Liver (tissue), 9 donors: ENCODE measurements around the gene MAG. TPM values are rescaled to one million over a fixed set of nuclear protein-coding genes. Genes with fewer than 3 reads are reported as not detected.

ENCODE experiments used
- DNase-seq: peaks from one replicate; pipeline ENCODE4 v3.0.0-alpha.2; 2017; ENCODE audit warnings: low spot score
- H3K27ac ChIP-seq, 2 donors: one replicate each; pipeline ENCODE4 v1.7.0; 2013; ENCODE audit warnings: inconsistent platforms in 2 of 2, low read length in 2 of 2, control low read depth in 1 of 2, low read depth in 1 of 2, mild to moderate bottlenecking in 1 of 2
- H3K27me3 ChIP-seq, 4 donors: one replicate each; pipeline versions ENCODE4 v1.6.1 to v1.7.0; 2013; ENCODE audit warnings: low read length in 3 of 4, inconsistent platforms in 1 of 4, mild to moderate bottlenecking in 1 of 4, moderate library complexity in 1 of 4; ENCODE audit not compliant: control insufficient read depth in 4 of 4, insufficient read depth in 4 of 4
- H3K36me3 ChIP-seq, 4 donors: one replicate each; pipeline versions ENCODE4 v1.6.1 to v1.7.0; 2013; ENCODE audit warnings: low read length in 3 of 4, mild to moderate bottlenecking in 3 of 4, low read depth in 1 of 4, moderate library complexity in 1 of 4; ENCODE audit not compliant: control insufficient read depth in 4 of 4, insufficient read depth in 3 of 4
- H3K4me1 ChIP-seq, 4 donors: one replicate each; pipeline versions ENCODE4 v1.6.1 to v1.7.0; 2013; ENCODE audit warnings: low read length in 3 of 4, mild to moderate bottlenecking in 3 of 4, moderate library complexity in 1 of 4; ENCODE audit not compliant: control insufficient read depth in 4 of 4, insufficient read depth in 4 of 4
- H3K4me3 ChIP-seq, 3 donors: one replicate each; pipeline versions ENCODE4 v1.6.1 to v1.7.0; 2013; ENCODE audit warnings: low read length in 3 of 3, control low read depth in 1 of 3, low read depth in 1 of 3, mild to moderate bottlenecking in 1 of 3
- H3K9ac ChIP-seq, 2 donors: one replicate each; pipeline ENCODE4 v1.7.0; 2013; ENCODE audit warnings: low read length in 2 of 2, mild to moderate bottlenecking in 2 of 2, moderate library complexity in 2 of 2, control low read depth in 1 of 2, low read depth in 1 of 2
- H3K9me3 ChIP-seq, 4 donors: one replicate each; pipeline versions ENCODE4 v1.6.1 to v1.7.0; 2013; ENCODE audit warnings: low read length in 3 of 4; ENCODE audit not compliant: control insufficient read depth in 4 of 4
- ATF3 ChIP-seq: IDR thresholded peaks from 2 replicates; pipeline ENCODE4 v1.6.1; 2016; ENCODE audit warnings: antibody characterized with exemption
- EGR1 ChIP-seq, 2 donors: IDR thresholded peaks; 2 replicates each; pipeline ENCODE4 v1.6.1; 2016 to 2018; ENCODE audit warnings: antibody characterized with exemption in 2 of 2, low read depth in 2 of 2
- FOXA1 ChIP-seq: IDR thresholded peaks from 2 replicates; pipeline ENCODE4 v1.6.1; 2016; ENCODE audit warnings: antibody characterized with exemption
- FOXA2 ChIP-seq: IDR thresholded peaks from 2 replicates; pipeline ENCODE4 v1.6.1; 2016; ENCODE audit warnings: antibody characterized with exemption
- GABPA ChIP-seq, 2 donors: IDR thresholded peaks in 1 of 2; conservative IDR thresholded peaks in 1 of 2; 2 replicates each; pipeline ENCODE4 v1.6.1; 2016; ENCODE audit warnings: antibody characterized with exemption in 2 of 2, mild to moderate bottlenecking in 1 of 2, moderate library complexity in 1 of 2
- HNF4G ChIP-seq: IDR thresholded peaks from 2 replicates; pipeline ENCODE4 v1.6.1; 2016; ENCODE audit warnings: antibody characterized with exemption
- JUND ChIP-seq, 2 donors: IDR thresholded peaks; 2 replicates each; pipeline ENCODE4 v1.6.1; 2016; ENCODE audit warnings: antibody characterized with exemption in 2 of 2
- MAX ChIP-seq: IDR thresholded peaks from 2 replicates; pipeline ENCODE4 v1.6.1; 2016; ENCODE audit warnings: antibody characterized with exemption
- NR2F2 ChIP-seq: IDR thresholded peaks from 2 replicates; pipeline ENCODE4 v1.6.1; 2016; ENCODE audit warnings: antibody characterized with exemption
- RAD21 ChIP-seq, 2 donors: IDR thresholded peaks; 2 replicates each; pipeline ENCODE4 v1.6.1; 2016; ENCODE audit warnings: antibody characterized with exemption in 2 of 2, mild to moderate bottlenecking in 2 of 2
- REST ChIP-seq: IDR thresholded peaks from 2 replicates; pipeline ENCODE4 v1.6.1; 2016; ENCODE audit warnings: antibody characterized with exemption, mild to moderate bottlenecking
- RXRA ChIP-seq, 2 donors: IDR thresholded peaks; 2 replicates each; pipeline ENCODE4 v1.6.1; 2017 to 2018; ENCODE audit warnings: antibody characterized with exemption in 2 of 2, mild to moderate bottlenecking in 1 of 2
- SP1 ChIP-seq: IDR thresholded peaks from 2 replicates; pipeline ENCODE4 v1.6.1; 2018; ENCODE audit warnings: antibody characterized with exemption, mild to moderate bottlenecking
- TAF1 ChIP-seq: conservative IDR thresholded peaks from 2 replicates; pipeline ENCODE4 v1.6.1; 2016; ENCODE audit warnings: antibody characterized with exemption, mild to moderate bottlenecking
- YY1 ChIP-seq: IDR thresholded peaks from 2 replicates; pipeline ENCODE4 v1.6.1; 2016; ENCODE audit warnings: antibody characterized with exemption, mild to moderate bottlenecking
- WGBS: extraction: QIAGEN DNeasy Blood & Tissue Kit; methylation state at CpG from one replicate; pipeline ENCODE4 v1.1.7; 2013; 5-methylcytosine and 5-hydroxymethylcytosine counted together
- polyA plus RNA-seq, 2 donors: library from polyadenylated mRNA; stranded (reverse) in 1 of 2; unstranded in 1 of 2; fragments of 200-250 nt in 1 of 2; fragments of >200 nt in 1 of 2; fragmentation: Nextera tagmentation in 1 of 2; extraction: Ambion mirVana in 1 of 2; gene quantifications; one replicate each; pipeline versions ENCODE4 v1.2.1 to v1.2.3, GENCODE V29; 2013 to 2015
- total RNA-seq, 2 donors: library from RNA; depleted of rRNA; stranded (reverse); fragments of >200 nt; gene quantifications; one replicate each; pipeline ENCODE4 v1.2.3, GENCODE V29; 2014
- donor health status: healthy.
- donor health status: healthy.
- donor health status: healthy.
- donor health status: healthy.
- donor health status: healthy.

Gene MAG
- total and polyA plus RNA-seq, 4 donors = 0.29 to 3.9 (median 0.33) TPM; not detected in 1

- no peak for DNase-seq
- Histone ChIP-seq H3K27ac (no peak overlapping the region), H3K4me3 (no peak overlapping the region), H3K27me3 (no peaks in the 10 kb centered on the region), H3K4me1 (no peaks in the 10 kb centered on the region), H3K9me3 (no peaks in the 10 kb centered on the region), H3K9ac (no peak overlapping the region), H3K36me3 (no peaks in the 10 kb centered on the region)
- 73% methylated on average over 4 of the region's 4 CpGs for WGBS
- no peak for TF ChIP-seq YY1
- TF ChIP-seq RAD21 (IDR thresholded peaks at IDR 0.05) = peak in 1 of 2 donors; percentile 39
Measured at GRCh38 chr19:35327642-35328041, 35.7 kb downstream of the MAG start.

- Histone ChIP-seq H3K4me1 (no peaks in the 10 kb centered on the region), H3K36me3 (no peaks in the 10 kb centered on the region), H3K9ac (no peak within 1 kb of the TSS), H3K27ac (no peak within 1 kb of the TSS), H3K4me3 (no peak within 1 kb of the TSS), H3K27me3 (no peaks in the 10 kb centered on the region), H3K9me3 (no peaks in the 10 kb centered on the region)
- 84% methylated on average over 12 of the region's 12 CpGs for WGBS
- TF ChIP-seq REST = no peak
- TF ChIP-seq FOXA2 = no peak
- TF ChIP-seq TAF1 = no peak
- TF ChIP-seq MAX = no peak
- no peak for TF ChIP-seq FOXA1
- TF ChIP-seq RXRA (IDR thresholded peaks at IDR 0.05) = no peak
- TF ChIP-seq EGR1 (IDR thresholded peaks at IDR 0.05; ENCODE audit: low read depth in 2 of 2) = no peak
- TF ChIP-seq HNF4G = no peak
- no peak for DNase-seq
Measured at GRCh38 chr19:35328851-35329285, 36.9 kb downstream of the MAG start, which contains the start of gene CD22. Gene CD22 (plus strand): TSS chr19:35329187. CDS start chr19:35332041, 2,854 bp downstream.

- no peaks in the 10 kb centered on the region for H3K4me1 ChIP-seq
- H3K4me3 ChIP-seq = no peak overlapping the region
- no peak for DNase-seq
- H3K36me3 ChIP-seq = no peaks in the 10 kb centered on the region
- H3K27me3 ChIP-seq = no peaks in the 10 kb centered on the region
- no peak overlapping the region for H3K9ac ChIP-seq
- 89% methylated on average over 4 of the region's 4 CpGs for WGBS
- H3K27ac ChIP-seq = no peak overlapping the region
- TF ChIP-seq SP1 = no peak
- H3K9me3 ChIP-seq = no peaks in the 10 kb centered on the region
Measured at GRCh38 chr19:35329323-35329722, 37.4 kb downstream of the MAG start.

- Histone ChIP-seq H3K36me3 (no peaks in the 10 kb centered on the region), H3K27ac (no peak overlapping the region)
- no peak for DNase-seq
Measured at GRCh38 chr19:35330475-35330874, 38.5 kb downstream of the MAG start.

More at GRCh38 chr19:35330475-35330874, 38.5 kb downstream of the MAG start:
- 82% methylated on average over 7 of the region's 7 CpGs for WGBS
- H3K4me1 ChIP-seq = no peaks in the 10 kb centered on the region
- no peak overlapping the region for H3K4me3 ChIP-seq
- peak overlapping the region in 1 of 2 donors; percentile 12 for H3K9ac ChIP-seq
- no peaks in the 10 kb centered on the region for H3K9me3 ChIP-seq
- TF ChIP-seq REST = no peak
- no peak for TF ChIP-seq TAF1
- TF ChIP-seq FOXA2 = no peak
- TF ChIP-seq NR2F2 = no peak
- no peak for TF ChIP-seq FOXA1
- TF ChIP-seq YY1 = no peak
- no peak for TF ChIP-seq GABPA (IDR thresholded peaks at IDR 0.05 in 1 of 2, conservative IDR thresholded peaks at IDR 0.05 in 1 of 2)
- no peak for TF ChIP-seq JUND (IDR thresholded peaks at IDR 0.05)
- TF ChIP-seq MAX = no peak
- no peak for TF ChIP-seq ATF3
- no peak for TF ChIP-seq EGR1 (IDR thresholded peaks at IDR 0.05; ENCODE audit: low read depth in 2 of 2)
- no peaks in the 10 kb centered on the region for H3K27me3 ChIP-seq
